ENCODE measurements around the gene NEUROG1.

DNA sequence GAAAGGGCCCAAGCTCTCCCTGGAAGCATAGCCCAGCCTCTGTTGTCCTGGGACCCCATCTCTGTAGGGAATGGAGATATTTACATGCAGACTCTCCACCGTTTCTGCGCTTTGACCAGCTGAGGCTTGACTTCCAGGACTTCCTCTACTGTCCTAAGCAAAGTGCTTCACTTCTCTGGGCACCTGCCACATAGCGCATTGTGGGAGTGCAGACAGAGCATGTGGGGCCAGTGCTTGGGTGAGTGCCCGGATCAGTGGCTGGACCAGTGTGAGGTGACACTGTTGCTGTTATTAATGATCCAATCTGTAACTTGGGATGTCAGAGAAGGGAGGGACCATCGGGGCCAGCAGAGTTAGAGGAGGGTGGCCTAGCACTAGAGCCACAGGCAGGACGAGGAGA is 32.5 kb upstream of the NEUROG1 start:
- TF ChIP-seq CTCF (IDR thresholded peaks at IDR 0.05) (no peak), POLR2A (IDR thresholded peaks at IDR 0.05) (no peak)
